ENCODE data around the gene FUCA2. TPM values are rescaled to one million over a fixed set of nuclear protein-coding genes. Genes with fewer than 3 reads are reported as not detected.

Gene FUCA2, protein sequence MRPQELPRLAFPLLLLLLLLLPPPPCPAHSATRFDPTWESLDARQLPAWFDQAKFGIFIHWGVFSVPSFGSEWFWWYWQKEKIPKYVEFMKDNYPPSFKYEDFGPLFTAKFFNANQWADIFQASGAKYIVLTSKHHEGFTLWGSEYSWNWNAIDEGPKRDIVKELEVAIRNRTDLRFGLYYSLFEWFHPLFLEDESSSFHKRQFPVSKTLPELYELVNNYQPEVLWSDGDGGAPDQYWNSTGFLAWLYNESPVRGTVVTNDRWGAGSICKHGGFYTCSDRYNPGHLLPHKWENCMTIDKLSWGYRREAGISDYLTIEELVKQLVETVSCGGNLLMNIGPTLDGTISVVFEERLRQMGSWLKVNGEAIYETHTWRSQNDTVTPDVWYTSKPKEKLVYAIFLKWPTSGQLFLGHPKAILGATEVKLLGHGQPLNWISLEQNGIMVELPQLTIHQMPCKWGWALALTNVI
- total RNA-seq = 10 to 100 TPM; 17.6 to 27.5 (median 25.8) TPM

DNA sequence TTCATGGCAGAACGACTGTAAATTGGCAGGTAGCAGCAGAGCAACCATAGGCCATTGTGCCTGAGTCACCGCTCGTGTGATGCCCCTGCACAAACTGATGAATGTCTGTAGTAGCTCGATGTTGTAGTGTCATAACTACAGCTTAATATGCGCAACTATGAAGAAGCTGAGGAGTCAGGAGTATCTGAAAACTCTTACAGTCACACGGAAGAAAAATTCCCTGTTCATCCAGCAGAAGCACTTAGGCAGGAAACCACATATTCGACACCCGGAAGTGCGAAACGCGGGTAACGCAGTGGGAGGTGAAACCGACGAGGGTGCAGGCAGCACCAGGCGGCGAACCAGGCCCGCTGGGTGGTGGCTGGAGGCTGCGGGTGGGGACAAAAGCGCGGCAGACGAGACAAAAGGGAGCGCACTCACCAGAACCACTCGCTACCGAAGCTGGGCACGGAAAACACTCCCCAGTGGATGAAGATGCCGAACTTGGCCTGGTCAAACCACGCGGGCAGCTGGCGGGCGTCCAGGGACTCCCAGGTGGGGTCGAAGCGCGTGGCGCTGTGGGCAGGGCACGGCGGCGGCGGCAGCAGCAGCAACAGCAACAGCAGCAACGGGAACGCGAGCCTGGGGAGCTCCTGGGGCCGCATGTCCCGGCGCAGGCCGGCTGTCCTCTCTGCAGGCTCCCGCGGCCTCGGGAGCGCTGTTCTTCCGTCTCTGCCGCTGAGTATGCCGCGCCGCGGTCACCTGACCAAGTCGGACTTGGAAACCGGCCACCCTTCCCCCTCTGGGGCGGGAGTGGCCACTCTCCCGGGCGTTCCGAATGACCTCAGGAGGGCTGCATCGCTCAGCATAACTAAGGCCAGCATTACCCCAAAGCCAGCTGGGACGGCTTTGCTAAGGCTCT, at the start of gene FUCA2:
Gene FUCA2 (minus strand): TSS at position 730 of the 901 bp plus-strand sequence. CDS start 86 bp downstream, at position 644.
- Histone ChIP-seq H3K4me1 (peaks cover 22 to 47% (median 42%) of the 10 kb centered on the region in 4 donors), H3K27ac (replicated peaks in 1 of 4) (peak within 1 kb of the TSS; percentile 82 to 89 (median 86)), H3K9me3 (no peaks in the 10 kb centered on the region), H3K27me3 (no peaks in the 10 kb centered on the region), H3K4me3 (peak within 1 kb of the TSS; percentile 65 to 82 (median 70)), H3K36me3 (peaks cover 0 to 23% (median 13%) of the 10 kb centered on the region in 4 donors)
- intact Hi-C loops (cut with DNase I) = no loop called here
- peak; percentile 82 to 83 for TF ChIP-seq POLR2AphosphoS5 (IDR thresholded peaks at IDR 0.05)
- TF ChIP-seq, protein P1, sequence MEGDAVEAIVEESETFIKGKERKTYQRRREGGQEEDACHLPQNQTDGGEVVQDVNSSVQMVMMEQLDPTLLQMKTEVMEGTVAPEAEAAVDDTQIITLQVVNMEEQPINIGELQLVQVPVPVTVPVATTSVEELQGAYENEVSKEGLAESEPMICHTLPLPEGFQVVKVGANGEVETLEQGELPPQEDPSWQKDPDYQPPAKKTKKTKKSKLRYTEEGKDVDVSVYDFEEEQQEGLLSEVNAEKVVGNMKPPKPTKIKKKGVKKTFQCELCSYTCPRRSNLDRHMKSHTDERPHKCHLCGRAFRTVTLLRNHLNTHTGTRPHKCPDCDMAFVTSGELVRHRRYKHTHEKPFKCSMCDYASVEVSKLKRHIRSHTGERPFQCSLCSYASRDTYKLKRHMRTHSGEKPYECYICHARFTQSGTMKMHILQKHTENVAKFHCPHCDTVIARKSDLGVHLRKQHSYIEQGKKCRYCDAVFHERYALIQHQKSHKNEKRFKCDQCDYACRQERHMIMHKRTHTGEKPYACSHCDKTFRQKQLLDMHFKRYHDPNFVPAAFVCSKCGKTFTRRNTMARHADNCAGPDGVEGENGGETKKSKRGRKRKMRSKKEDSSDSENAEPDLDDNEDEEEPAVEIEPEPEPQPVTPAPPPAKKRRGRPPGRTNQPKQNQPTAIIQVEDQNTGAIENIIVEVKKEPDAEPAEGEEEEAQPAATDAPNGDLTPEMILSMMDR (IDR thresholded peaks at IDR 0.05) = peak in 1 of 3 experiments; percentile 12
- no peak for TF ChIP-seq EP300 (IDR thresholded peaks at IDR 0.05)
- TF ChIP-seq POLR2A (IDR thresholded peaks at IDR 0.05; ENCODE audit: low read depth) = peak; percentile 44
- DNase-seq (ENCODE audit: extremely low spot score) = peak; percentile 96
- WGBS = 4% methylated on average over 11 of the region's 63 CpGs

DNA sequence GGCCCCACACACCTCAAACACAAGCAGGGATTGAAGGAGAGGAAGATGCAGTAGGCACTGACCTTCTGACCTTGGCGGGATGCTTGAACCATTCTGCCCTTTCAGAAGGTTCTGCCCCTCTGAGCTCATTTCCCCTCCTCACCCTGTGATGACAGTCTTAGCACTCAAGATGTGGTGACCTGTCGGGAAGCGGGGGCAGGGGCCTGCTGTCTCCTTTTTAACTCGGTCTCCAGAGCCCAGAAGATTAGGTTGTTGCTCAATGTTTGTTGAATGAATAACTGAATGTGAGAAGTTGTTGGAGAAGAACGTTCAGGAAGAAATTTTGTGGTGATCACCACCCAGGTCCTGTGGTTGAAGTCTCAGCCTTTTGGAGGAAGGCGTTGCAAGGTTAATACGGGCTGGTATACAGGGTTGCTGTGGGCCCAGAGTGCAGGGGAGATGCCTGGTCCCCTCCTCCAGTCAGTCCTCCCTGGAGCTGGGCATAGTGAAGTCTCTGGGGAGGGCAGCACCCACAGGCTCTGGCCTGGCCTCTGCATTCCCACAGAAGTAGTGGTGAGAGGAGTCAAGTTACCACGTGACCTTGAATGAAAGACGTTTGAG, 49.7 kb upstream of the FUCA2 start:
- TF ChIP-seq POLR2A (IDR thresholded peaks at IDR 0.05; ENCODE audit: low read depth) (no peak), POLR2AphosphoS5 (IDR thresholded peaks at IDR 0.05) (no peak), EP300 (IDR thresholded peaks at IDR 0.05) (no peak)
- TF ChIP-seq, protein P1 (IDR thresholded peaks at IDR 0.05) = no peak
- intact Hi-C loops (cut with DNase I) = no loop called here
- WGBS = 92% methylated on average over 7 of the region's 9 CpGs
- H3K9me3 ChIP-seq = no peaks in the 10 kb centered on the region
- H3K27ac ChIP-seq (replicated peaks in 1 of 4) = no peak overlapping the region
- H3K4me3 ChIP-seq = no peak overlapping the region
- H3K4me1 ChIP-seq = no peaks in the 10 kb centered on the region
- H3K27me3 ChIP-seq = no peaks in the 10 kb centered on the region
- DNase-seq (ENCODE audit: extremely low spot score) = no peak
- H3K36me3 ChIP-seq = no peaks in the 10 kb centered on the region

DNA sequence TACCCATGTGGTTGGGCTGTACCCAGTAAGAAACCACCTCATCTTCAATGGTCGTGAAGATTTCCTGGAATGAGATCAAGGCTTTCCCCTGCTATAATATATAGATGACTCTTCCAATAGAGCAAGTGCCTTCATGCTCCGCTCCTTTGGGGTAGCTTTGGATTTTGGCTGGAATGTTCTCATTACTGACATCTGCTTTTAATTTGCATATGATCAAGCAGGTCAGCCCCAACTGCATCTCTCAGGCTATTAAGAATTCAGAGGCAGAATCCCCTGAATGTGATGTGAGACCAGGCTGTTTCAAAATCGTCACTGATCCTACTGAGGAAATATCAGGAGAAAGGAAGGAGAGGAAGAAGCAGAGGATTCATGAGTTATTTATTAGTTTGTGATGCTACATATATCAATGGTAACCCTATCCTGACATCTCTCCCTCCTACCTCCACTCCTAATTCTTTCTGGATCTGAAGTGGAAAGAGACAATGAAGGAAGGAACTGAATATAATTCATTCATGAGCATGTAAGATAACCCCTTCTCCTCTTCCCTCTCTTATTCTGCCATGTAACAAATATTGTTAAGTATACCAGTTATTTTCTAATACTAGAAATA, 47.6 kb upstream of the FUCA2 start:
- Histone ChIP-seq H3K27me3 (no peaks in the 10 kb centered on the region), H3K27ac (replicated peaks in 1 of 4) (no peak overlapping the region), H3K36me3 (no peaks in the 10 kb centered on the region), H3K9me3 (no peaks in the 10 kb centered on the region), H3K4me1 (no peaks in the 10 kb centered on the region), H3K4me3 (no peak overlapping the region)
- 89% methylated on average over 3 of the region's 3 CpGs for WGBS
- intact Hi-C loops (cut with DNase I) = no loop called here
- no peak for DNase-seq (ENCODE audit: extremely low spot score)
- no peak for TF ChIP-seq POLR2AphosphoS5 (IDR thresholded peaks at IDR 0.05)

DNA sequence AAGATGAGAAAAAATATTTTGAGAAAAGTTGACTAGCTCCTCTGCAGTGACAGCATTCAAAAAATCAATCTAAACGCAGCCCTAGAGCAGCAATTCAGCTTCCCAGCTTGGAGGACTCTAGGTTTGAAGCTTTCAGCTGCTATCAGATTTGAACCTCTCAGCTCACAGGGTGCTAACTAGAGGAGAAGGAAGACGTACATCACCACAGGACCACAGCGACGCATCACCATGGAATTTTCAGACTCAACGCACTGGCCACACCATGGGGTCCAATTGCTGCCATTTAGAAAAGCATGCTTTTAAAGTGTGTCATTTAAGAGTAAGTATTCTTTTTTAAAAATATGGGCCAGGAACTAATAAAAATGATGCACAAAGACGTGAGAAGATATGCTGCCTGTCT, 45.0 kb upstream of the FUCA2 start:
- no peak overlapping the region for H3K27ac ChIP-seq (replicated peaks in 1 of 4)
- H3K27me3 ChIP-seq = no peaks in the 10 kb centered on the region
- H3K4me3 ChIP-seq = no peak overlapping the region
- DNase-seq (ENCODE audit: extremely low spot score) = no peak
- intact Hi-C loops (cut with DNase I) = no loop called here
- H3K9me3 ChIP-seq = no peaks in the 10 kb centered on the region
- WGBS = 91% methylated on average over 6 of the region's 6 CpGs
- H3K4me1 ChIP-seq = no peaks in the 10 kb centered on the region
- no peaks in the 10 kb centered on the region for H3K36me3 ChIP-seq
- no peak for TF ChIP-seq POLR2AphosphoS5 (IDR thresholded peaks at IDR 0.05)
- TF ChIP-seq EP300 (IDR thresholded peaks at IDR 0.05) = no peak
- no peak for TF ChIP-seq POLR2A (IDR thresholded peaks at IDR 0.05; ENCODE audit: low read depth)
- TF ChIP-seq, protein P1 (IDR thresholded peaks at IDR 0.05) = no peak
